Astrocyte of the cerebellum (primary cell): ENCODE measurements around the gene HECTD4.

Source experiments
- DNase-seq: peaks from one replicate; pipeline ENCODE4 v3.0.0-alpha.2; 2011; ENCODE audit warnings: low read depth
- H3K4me3 ChIP-seq: 2 replicates; pipeline ENCODE4 v1.5.1; 2011; ENCODE audit warnings: mild to moderate bottlenecking, low read depth, low read length, moderate library complexity
- CTCF ChIP-seq: IDR thresholded peaks from 2 replicates; pipeline ENCODE4 v1.5.1; 2012; ENCODE audit warnings: low read length, low read depth, moderate library complexity, mild to moderate bottlenecking; ENCODE audit errors: missing control alignments
- in situ Hi-C: cut with HindIII; loops from 2 replicates; pipeline ENCODE4 v1.10.0; 2017; ENCODE audit warnings: low sequenced_read_pairs

Gene HECTD4

GRCh38 chr12:112164011-112164660, 218.1 kb downstream of the HECTD4 start:
- TF ChIP-seq CTCF = no peak
- in situ Hi-C loops = no loop called here
- DNase-seq = no peak
- no peak overlapping the region for H3K4me3 ChIP-seq

- in situ Hi-C loops = no loop called here
- no peak overlapping the region for H3K4me3 ChIP-seq
- no peak for DNase-seq
- TF ChIP-seq CTCF = no peak
These were observed 218.7 kb downstream of the HECTD4 start for GRCh38 chr12:112163471-112163991.

- H3K4me3 ChIP-seq = no peak overlapping the region
- in situ Hi-C loops = no loop called here
- TF ChIP-seq CTCF = no peak
- DNase-seq = no peak
These were observed 219.2 kb downstream of the HECTD4 start for GRCh38 chr12:112163056-112163455.

- DNase-seq = no peak
- no peak overlapping the region for H3K4me3 ChIP-seq
- in situ Hi-C loops = no loop called here
- TF ChIP-seq CTCF = no peak
These were observed 219.9 kb downstream of the HECTD4 start for GRCh38 chr12:112162241-112162790.

- in situ Hi-C loops = no loop called here
- peak; percentile 13 for DNase-seq
- no peak for TF ChIP-seq CTCF
- no peak overlapping the region for H3K4me3 ChIP-seq
These were observed 220.5 kb downstream of the HECTD4 start for GRCh38 chr12:112161711-112162110.

DNA sequence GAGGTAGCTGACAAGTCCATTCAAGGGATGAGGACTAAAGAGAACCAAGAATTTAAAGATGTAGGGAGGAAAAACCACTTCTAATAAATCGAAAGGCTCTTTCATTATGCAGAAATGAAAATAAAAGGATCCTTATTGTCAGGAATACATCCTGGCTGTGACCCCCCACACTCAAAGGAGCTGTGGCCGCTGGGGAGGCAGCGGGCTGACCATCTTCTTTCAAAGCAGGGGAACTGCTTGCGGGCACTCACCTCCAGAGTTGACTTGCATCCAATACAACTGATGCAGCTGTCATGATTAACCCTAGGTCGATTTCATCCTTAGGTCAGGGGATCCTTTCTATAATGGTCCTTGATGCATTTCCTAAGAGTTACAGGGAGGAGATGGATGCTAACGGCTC, 221.6 kb downstream of the HECTD4 start:
- in situ Hi-C loops = no loop called here

More for the DNA sequence above, 221.6 kb downstream of the HECTD4 start:
- no peak for DNase-seq
- TF ChIP-seq CTCF = no peak
- H3K4me3 ChIP-seq = no peak overlapping the region
